ENCODE results near the gene CXCL13. TPM values are rescaled to one million over a fixed set of nuclear protein-coding genes. Genes with fewer than 3 reads are reported as not detected.

CXCL13 gene
- total and polyA plus RNA-seq, 2 of the 8 experiments (the other 6 are each of a cell fraction or from before 2014, with no cell fraction given), result not detected

DNA sequence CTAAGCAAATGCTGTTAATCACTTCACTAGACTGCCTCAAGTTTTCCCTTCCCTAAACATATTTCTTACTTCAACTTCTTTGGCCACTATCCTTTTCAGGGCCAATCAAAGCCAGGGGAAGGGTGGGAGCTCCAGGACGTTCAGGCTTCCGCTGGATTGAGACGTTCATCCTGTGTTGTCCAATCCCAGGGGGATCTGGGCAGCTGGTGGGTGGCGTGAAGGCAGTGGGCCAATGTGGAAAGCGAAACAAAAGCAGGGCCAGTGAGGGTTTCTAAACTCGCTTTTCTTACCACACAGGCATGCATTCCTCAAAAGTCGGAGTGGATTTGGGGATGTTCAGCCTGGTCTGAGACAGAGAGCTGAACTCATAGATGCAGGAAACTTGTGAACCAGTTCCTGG lies 7.6 kb downstream of the CXCL13 start:
- POLR2A ChIA-PET (ENCODE audit: partially characterized antibody), result interaction anchor here (1.3 kb wide), 1 partner anchor 15 kb away, joined by 3 read pairs; no protein-coding TSS in a partner anchor
- Histone ChIP-seq H3K9me3 (ENCODE audit: insufficient read depth in 2 of 2, low read depth in 1 of 2, low read length in 1 of 2) (no peaks in the 10 kb centered on the region), H3K4ac (replicated peaks; ENCODE audit: insufficient read length, low read depth, low read length) (no peak overlapping the region), H3K36me3 (ENCODE audit: control insufficient read depth in 2 of 4, insufficient read depth in 4 of 4, low read length in 3 of 4) (no peaks in the 10 kb centered on the region), H3K4me1 (replicated peaks in 1 of 4; ENCODE audit: control insufficient read depth in 3 of 4, insufficient read depth in 4 of 4, low read length in 3 of 4) (no peaks in the 10 kb centered on the region), H2BK20ac (ENCODE audit: low read length) (no peak overlapping the region), H3K4me3 (ENCODE audit: extremely low read depth in 1 of 4, insufficient read depth in 2 of 4, low read depth in 3 of 4, low read length in 4 of 4) (no peak overlapping the region), H2AFZ (ENCODE audit: low read length) (no peak overlapping the region), H3K79me2 (ENCODE audit: control insufficient read depth in 1 of 2, insufficient read depth in 2 of 2, low read length in 2 of 2) (no peaks in the 10 kb centered on the region), H3K79me1 (ENCODE audit: low read depth, low read length) (no peaks in the 10 kb centered on the region), H4K8ac (ENCODE audit: extremely low read depth, insufficient read depth, low read length) (no peak overlapping the region), H3K23me2 (ENCODE audit: low read depth, low read length) (no peaks in the 10 kb centered on the region; the same call in 1 of the 2 replicates), H4K5ac (ENCODE audit: insufficient read length, low read depth, low read length) (no peak overlapping the region), H3K23ac (ENCODE audit: insufficient read length) (no peak overlapping the region), H3K14ac (ENCODE audit: insufficient read length) (no peak overlapping the region), H3K9ac (replicated peaks in 1 of 4; ENCODE audit: extremely low read depth in 1 of 4, low read depth in 3 of 4, low read length in 3 of 4) (no peak overlapping the region), H2BK5ac (ENCODE audit: low read depth, low read length) (no peak overlapping the region), H3K4me2 (ENCODE audit: insufficient read depth in 1 of 2, low read depth in 2 of 2, low read length in 2 of 2) (no peak overlapping the region), H3K18ac (ENCODE audit: extremely low read depth, low read length) (no peak overlapping the region), H2BK15ac (ENCODE audit: low read length) (no peak overlapping the region), H3K27me3 (replicated peaks in 1 of 4; ENCODE audit: control insufficient read depth in 3 of 4, extremely low read depth in 1 of 4, insufficient read depth in 3 of 4, low read length in 3 of 4) (no peaks in the 10 kb centered on the region), H2BK120ac (replicated peaks; ENCODE audit: low read depth, low read length) (no peak overlapping the region), H3K27ac (ENCODE audit: low read depth, low read length) (no peak overlapping the region), H4K91ac (replicated peaks; ENCODE audit: insufficient read length, low read length) (no peak overlapping the region), H4K20me1 (replicated peaks in 1 of 2; ENCODE audit: control insufficient read depth in 1 of 2, insufficient read depth in 2 of 2, low read length in 2 of 2) (no peaks in the 10 kb centered on the region), H3K56ac (replicated peaks; ENCODE audit: insufficient read length, low read depth, low read length) (no peak overlapping the region), H2AK5ac (ENCODE audit: low read depth, low read length) (no peak overlapping the region), H2BK12ac (ENCODE audit: low read depth, low read length) (no peak overlapping the region)
- CTCF ChIA-PET (ENCODE audit: partially characterized antibody), result interaction anchor here (1.0 to 13.8 kb wide), 5 partner anchors 12 to 181 kb away, joined by 3 to 200 read pairs (median 3); partner anchors contain the start of gene CXCL13
- WGBS, 2 experiments (ENCODE audit: extremely low coverage in 1 of 2, insufficient coverage in 1 of 2, insufficient read length in 1 of 2, insufficient replicate concordance in 2 of 2, low coverage in 1 of 2, low lambda C conversion rate in 2 of 2, missing lambda C conversion rate in 1 of 2), result 89% methylated on average over 7 of the region's 7 CpGs; no CpG with 5 or more reads in 1 of the 2 experiments
- FAIRE-seq (no peak), DNase-seq (ENCODE audit: low read depth in 1 of 2, low spot score in 2 of 2) (no peak)
- TF ChIP-seq EP300 (IDR thresholded peaks at IDR 0.05; ENCODE audit: borderline replicate concordance in 1 of 2, low read depth in 2 of 2, low read length in 2 of 2) (no peak), SP2 (IDR thresholded peaks at IDR 0.05; ENCODE audit: low read length) (no peak), CBX8 (IDR thresholded peaks at IDR 0.05; ENCODE audit: borderline replicate concordance, low read depth, low read length) (no peak), TCF12 (IDR thresholded peaks at IDR 0.05; ENCODE audit: low read depth, low read length) (no peak), TAF7 (optimal IDR thresholded peaks at IDR 0.05; ENCODE audit: borderline replicate concordance, low read depth, low read length) (no peak), BCL11A (IDR thresholded peaks at IDR 0.05; ENCODE audit: low read depth in 2 of 2, low read length in 2 of 2) (no peak), SRF (IDR thresholded peaks at IDR 0.05; ENCODE audit: low read depth, low read length) (no peak), NRF1 (IDR thresholded peaks at IDR 0.05; ENCODE audit: low read depth, low read length) (no peak), TAF1 (IDR thresholded peaks at IDR 0.05; ENCODE audit: low read depth, low read length) (no peak), KDM1A (IDR thresholded peaks at IDR 0.05; ENCODE audit: borderline replicate concordance, low read length) (no peak), EGR1 (IDR thresholded peaks at IDR 0.05; ENCODE audit: borderline replicate concordance, low read depth, low read length) (no peak), NANOG (IDR thresholded peaks at IDR 0.05; ENCODE audit: insufficient read depth, low read depth, low read length, poor library complexity, severe bottlenecking) (no peak)

Measured in H1 (cell line).